ENCODE data around the gene STAB2.

Gene STAB2

DNA sequence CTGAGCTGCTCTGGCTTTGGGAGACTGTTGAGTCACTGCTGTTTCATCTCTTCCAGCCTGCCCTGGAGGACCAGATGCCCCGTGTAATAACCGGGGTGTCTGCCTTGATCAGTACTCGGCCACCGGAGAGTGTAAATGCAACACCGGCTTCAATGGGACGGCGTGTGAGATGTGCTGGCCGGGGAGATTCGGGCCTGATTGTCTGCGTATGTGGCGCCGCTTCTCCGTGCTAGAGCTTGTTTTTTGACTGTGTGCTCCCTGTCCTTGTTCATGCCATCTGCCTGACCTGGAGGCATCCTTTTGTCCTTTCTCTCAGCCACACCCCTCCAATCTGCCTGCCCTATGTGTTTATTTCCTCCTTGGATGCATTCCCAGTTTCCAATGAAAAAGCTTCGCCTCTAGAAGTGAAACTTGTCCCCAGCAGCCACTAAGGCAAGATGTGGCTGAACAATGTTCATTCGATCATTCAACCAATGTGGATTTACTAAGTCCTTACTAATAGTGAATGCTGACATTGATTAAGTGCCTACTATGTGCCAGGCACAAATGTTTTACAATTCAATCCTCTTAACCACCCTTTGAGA lies 155.4 kb downstream of the STAB2 start:
- no peak overlapping the region for H2AFZ ChIP-seq (ENCODE audit: low read depth, low read length)
- H3K4me1 ChIP-seq (ENCODE audit: low read length), result no peaks in the 10 kb centered on the region
- no peak overlapping the region for H3K4me2 ChIP-seq (ENCODE audit: low read length)

GRCh38 chr12:103743788-103744187 lies 156.7 kb downstream of the STAB2 start:
- no peaks in the 10 kb centered on the region for H3K9me3 ChIP-seq (ENCODE audit: insufficient read depth, low read length)
- H3K9ac ChIP-seq (ENCODE audit: low read length), result no peak overlapping the region
- H2AFZ ChIP-seq (ENCODE audit: low read depth, low read length), result no peak overlapping the region
- H3K79me2 ChIP-seq (ENCODE audit: low read length), result no peaks in the 10 kb centered on the region
- no peak overlapping the region for H3K4me2 ChIP-seq (ENCODE audit: low read length)
- no peaks in the 10 kb centered on the region for H3K36me3 ChIP-seq (replicated peaks; ENCODE audit: low read depth, low read length)
- H3K27me3 ChIP-seq (ENCODE audit: low read depth, low read length), result no peaks in the 10 kb centered on the region
- TF ChIP-seq EZH2phosphoT487 (IDR thresholded peaks at IDR 0.05; ENCODE audit: low read depth) (no peak), CTCF (IDR thresholded peaks at IDR 0.05; ENCODE audit: low read depth, low read length) (no peak)
- H3K4me3 ChIP-seq (ENCODE audit: low read length), result no peak overlapping the region
- no peak overlapping the region for H3K27ac ChIP-seq (ENCODE audit: low read length)
- no peaks in the 10 kb centered on the region for H4K20me1 ChIP-seq (ENCODE audit: insufficient read depth, low read length)
- no peaks in the 10 kb centered on the region for H3K4me1 ChIP-seq (ENCODE audit: low read length)

More for the DNA sequence above, 155.4 kb downstream of the STAB2 start:
- no peaks in the 10 kb centered on the region for H4K20me1 ChIP-seq (ENCODE audit: insufficient read depth, low read length)
- no peak for TF ChIP-seq EZH2phosphoT487 (IDR thresholded peaks at IDR 0.05; ENCODE audit: low read depth)
- no peak for TF ChIP-seq CTCF (IDR thresholded peaks at IDR 0.05; ENCODE audit: low read depth, low read length)
- H3K27me3 ChIP-seq (ENCODE audit: low read depth, low read length), result no peaks in the 10 kb centered on the region
- no peak overlapping the region for H3K4me3 ChIP-seq (ENCODE audit: low read length)
- no peak overlapping the region for H3K9ac ChIP-seq (ENCODE audit: low read length)
- no peaks in the 10 kb centered on the region for H3K9me3 ChIP-seq (ENCODE audit: insufficient read depth, low read length)
- no peaks in the 10 kb centered on the region for H3K36me3 ChIP-seq (replicated peaks; ENCODE audit: low read depth, low read length)
- no peaks in the 10 kb centered on the region for H3K79me2 ChIP-seq (ENCODE audit: low read length)
- no peak overlapping the region for H3K27ac ChIP-seq (ENCODE audit: low read length)

DNA sequence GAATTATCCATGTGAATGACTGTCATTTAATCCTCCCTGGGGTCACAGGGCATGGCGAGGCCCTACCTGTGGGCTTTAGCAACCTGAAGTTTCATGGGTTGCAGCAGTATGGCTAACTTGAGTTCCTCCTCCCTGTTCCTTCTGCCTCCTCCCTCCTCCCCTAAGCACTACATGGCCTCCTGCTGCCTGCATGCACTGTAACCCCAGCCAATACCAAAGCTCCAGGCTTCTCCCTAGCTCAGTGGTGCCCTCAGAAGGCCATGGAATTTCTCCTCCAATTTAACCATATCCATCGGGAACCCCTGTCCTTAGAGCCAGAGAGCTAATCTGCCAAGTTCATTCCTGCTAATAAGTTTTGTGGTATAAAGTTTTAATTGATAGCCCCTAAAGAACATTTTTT lies 158.9 kb downstream of the STAB2 start:
- H3K4me1 ChIP-seq (ENCODE audit: low read length), result no peaks in the 10 kb centered on the region
- H2AFZ ChIP-seq (ENCODE audit: low read depth, low read length), result no peak overlapping the region
- H3K36me3 ChIP-seq (replicated peaks; ENCODE audit: low read depth, low read length), result no peaks in the 10 kb centered on the region
- H3K4me3 ChIP-seq (ENCODE audit: low read length), result no peak overlapping the region
- TF ChIP-seq EZH2phosphoT487 (IDR thresholded peaks at IDR 0.05; ENCODE audit: low read depth) (no peak), CTCF (IDR thresholded peaks at IDR 0.05; ENCODE audit: low read depth, low read length) (no peak)
- no peaks in the 10 kb centered on the region for H3K9me3 ChIP-seq (ENCODE audit: insufficient read depth, low read length)
- H3K79me2 ChIP-seq (ENCODE audit: low read length), result no peaks in the 10 kb centered on the region
- H3K9ac ChIP-seq (ENCODE audit: low read length), result no peak overlapping the region
- H3K27ac ChIP-seq (ENCODE audit: low read length), result no peak overlapping the region
- no peaks in the 10 kb centered on the region for H3K27me3 ChIP-seq (ENCODE audit: low read depth, low read length)
- H3K4me2 ChIP-seq (ENCODE audit: low read length), result no peak overlapping the region
- H4K20me1 ChIP-seq (ENCODE audit: insufficient read depth, low read length), result no peaks in the 10 kb centered on the region

DNA sequence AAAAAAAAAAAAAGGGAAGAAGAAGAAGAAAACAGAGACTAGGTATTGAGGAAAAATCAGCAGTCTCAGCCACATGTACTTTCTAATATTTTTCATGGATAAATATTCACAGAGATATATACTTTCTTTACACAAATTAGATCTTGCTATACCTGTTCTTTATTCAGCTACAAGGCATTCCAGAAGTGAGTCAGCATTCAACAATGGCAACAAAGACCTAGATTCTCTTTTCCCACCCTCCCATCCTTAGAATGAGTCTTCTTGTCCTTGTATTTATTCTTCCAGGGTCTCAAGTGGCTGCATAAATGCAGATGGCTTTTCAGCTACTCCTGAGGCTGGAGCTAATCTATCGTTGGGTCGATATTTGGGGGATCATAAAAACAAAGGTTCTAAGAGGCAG lies 160.9 kb downstream of the STAB2 start:
- no peaks in the 10 kb centered on the region for H3K36me3 ChIP-seq (replicated peaks; ENCODE audit: low read depth, low read length)
- no peak overlapping the region for H3K9ac ChIP-seq (ENCODE audit: low read length)
- H3K27me3 ChIP-seq (ENCODE audit: low read depth, low read length), result no peaks in the 10 kb centered on the region
- TF ChIP-seq EZH2phosphoT487 (IDR thresholded peaks at IDR 0.05; ENCODE audit: low read depth) (no peak), CTCF (IDR thresholded peaks at IDR 0.05; ENCODE audit: low read depth, low read length) (no peak)
- H2AFZ ChIP-seq (ENCODE audit: low read depth, low read length), result no peak overlapping the region
- no peak overlapping the region for H3K4me3 ChIP-seq (ENCODE audit: low read length)
- no peaks in the 10 kb centered on the region for H3K9me3 ChIP-seq (ENCODE audit: insufficient read depth, low read length)
- no peak overlapping the region for H3K27ac ChIP-seq (ENCODE audit: low read length)
- H3K4me2 ChIP-seq (ENCODE audit: low read length), result no peak overlapping the region
- H3K4me1 ChIP-seq (ENCODE audit: low read length), result no peaks in the 10 kb centered on the region
- H3K79me2 ChIP-seq (ENCODE audit: low read length), result no peaks in the 10 kb centered on the region
- no peaks in the 10 kb centered on the region for H4K20me1 ChIP-seq (ENCODE audit: insufficient read depth, low read length)
